HepG2 (cell line): ENCODE data around the gene POLR1E. TPM values are rescaled to one million over a fixed set of nuclear protein-coding genes. Genes with fewer than 3 reads are reported as not detected.
A peak's percentile ranks its signal among the peaks of the same experiment; 100 is the strongest.

Source experiments
- AKAP8 ChIP-seq: sonication (generic); formaldehyde crosslinking; IDR thresholded peaks from 2 replicates; pipeline ENCODE4 v1.5.1; 2020; ENCODE audit warnings: mild to moderate bottlenecking, missing genetic modification reagents
- BCL3 ChIP-seq: sonication (generic); formaldehyde crosslinking; IDR thresholded peaks from 2 replicates; pipeline ENCODE4 v1.5.1; 2020; ENCODE audit warnings: mild to moderate bottlenecking, missing genetic modification reagents, moderate library complexity
- BRD4 ChIP-seq: sonication (generic); formaldehyde crosslinking; IDR thresholded peaks from 2 replicates; pipeline ENCODE4 v1.4.0; 2020; ENCODE audit warnings: missing genetic modification reagents
- CEBPG ChIP-seq: IDR thresholded peaks from 2 replicates; pipeline ENCODE4 v1.6.1; 2016
- HNF1B ChIP-seq: sonication (generic); formaldehyde crosslinking; IDR thresholded peaks from 2 replicates; pipeline ENCODE4 v1.5.1; 2020; ENCODE audit warnings: mild to moderate bottlenecking, moderate library complexity, missing genetic modification reagents
- MED8 ChIP-seq: sonication (generic); formaldehyde crosslinking; IDR thresholded peaks from 2 replicates; pipeline ENCODE4 v1.8.1; 2023; ENCODE audit warnings: mild to moderate bottlenecking, missing genetic modification reagents; ENCODE audit not compliant: insufficient replicate concordance
- NPAS2 ChIP-seq: sonication (generic); formaldehyde crosslinking; IDR thresholded peaks from 2 replicates; pipeline ENCODE4 v1.8.0; 2022; ENCODE audit warnings: mild to moderate bottlenecking, missing genetic modification reagents, borderline replicate concordance
- NR0B2 ChIP-seq: sonication (generic); formaldehyde crosslinking; IDR thresholded peaks from 2 replicates; pipeline ENCODE4 v1.4.0; 2020; ENCODE audit warnings: mild to moderate bottlenecking, missing genetic modification reagents
- PHF20 ChIP-seq: sonication (generic); formaldehyde crosslinking; IDR thresholded peaks from 2 replicates; pipeline ENCODE4 v1.5.0; 2020; ENCODE audit warnings: mild to moderate bottlenecking, missing genetic modification reagents
- ZBTB20 ChIP-seq: sonication (generic); formaldehyde crosslinking; IDR thresholded peaks from 2 replicates; pipeline ENCODE4 v1.8.1; 2023; ENCODE audit warnings: missing genetic modification reagents, low read depth, mild to moderate bottlenecking, borderline replicate concordance
- ZFP36L1 ChIP-seq: sonication (generic); formaldehyde crosslinking; IDR thresholded peaks from 2 replicates; pipeline ENCODE4 v1.8.0; 2022; ENCODE audit warnings: mild to moderate bottlenecking, missing genetic modification reagents, moderate library complexity
- ZNF318 ChIP-seq: sonication (generic); formaldehyde crosslinking; IDR thresholded peaks from 2 replicates; pipeline ENCODE4 v1.4.0; 2020; ENCODE audit warnings: mild to moderate bottlenecking, missing genetic modification reagents
- ZNF33B ChIP-seq: sonication (generic); formaldehyde crosslinking; IDR thresholded peaks from 2 replicates; pipeline ENCODE4 v1.5.1; 2020; ENCODE audit warnings: mild to moderate bottlenecking, missing genetic modification reagents
- ZNF639 ChIP-seq: conservative IDR thresholded peaks from 2 replicates; pipeline ENCODE4 v1.6.1; 2018; ENCODE audit warnings: missing genetic modification reagents
- ZSCAN31 ChIP-seq: sonication (generic); formaldehyde crosslinking; IDR thresholded peaks from 2 replicates; pipeline ENCODE4 v1.5.0; 2020; ENCODE audit warnings: low read depth, mild to moderate bottlenecking, missing genetic modification reagents
- ZSCAN5A ChIP-seq: sonication (generic); formaldehyde crosslinking; IDR thresholded peaks from 2 replicates; pipeline ENCODE4 v1.8.0; 2022; ENCODE audit warnings: mild to moderate bottlenecking, missing genetic modification reagents, borderline replicate concordance
- polyA plus RNA-seq, 8 experiments: library from polyadenylated mRNA; depleted of rRNA in 3 of 8; stranded (reverse) in 7 of 8; unstranded in 1 of 8; fragments of >200 nt; fragmentation: Illumina TruSeq in 4 of 8; extraction: Trizol in 4 of 8; gene quantifications; 2 replicates each; pipeline versions ENCODE4 v1.2.1 to v1.2.3, GENCODE V29; 2011 to 2016; ENCODE audit warnings: low read depth in 4 of 8, missing spikeins in 1 of 8, mixed read lengths in 1 of 8; ENCODE audit not compliant: insufficient read depth in 1 of 8
- total RNA-seq, 5 experiments: library from RNA; depleted of rRNA; stranded (reverse); fragments of >200 nt; fragmentation: Illumina TruSeq; extraction: Trizol; gene quantifications; 2 replicates each; pipeline ENCODE4 v1.2.3, GENCODE V29; 2016; ENCODE audit warnings: low read depth in 1 of 5

Gene POLR1E
- total and polyA plus RNA-seq, 2 of the 13 experiments (the other 11 are each of a cell fraction or from before 2014, with no cell fraction given), result 23.0 to 37.8 TPM

- TF ChIP-seq ZNF639 (CRISPR knock-in tag) (no peak), AKAP8 (CRISPR knock-in tag) (no peak), ZNF33B (CRISPR knock-in tag) (no peak), NR0B2 (CRISPR knock-in tag) (no peak), BRD4 (CRISPR knock-in tag) (no peak), PHF20 (no peak), HNF1B (no peak), ZSCAN31 (CRISPR knock-in tag) (no peak), BCL3 (no peak), ZSCAN5A (CRISPR knock-in tag) (0 out of 2 replicates have a peak, but pooled peaks have one; percentile 10), CEBPG (CRISPR knock-in tag) (no peak), ZNF318 (CRISPR knock-in tag) (0 out of 2 replicates have a peak, but pooled peaks have one; percentile 6), ZFP36L1 (CRISPR knock-in tag) (no peak), NPAS2 (CRISPR knock-in tag) (no peak), MED8 (CRISPR knock-in tag) (peak; percentile 7), ZBTB20 (CRISPR knock-in tag) (no peak)
Measured at GRCh38 chr9:37486256-37486615, 488 bp downstream of the POLR1E start (continued).
